SK-N-MC (cell line): Measurements from ENCODE around the gene TTC39A.

ENCODE experiments used
- EZH2 ChIP-seq: fragments of 200-600 bp; sonication (generic); IDR thresholded peaks from one replicate; pipeline ENCODE4 v1.6.1; 2017; ENCODE audit warnings: antibody characterized with exemption
- POLR2AphosphoS5 ChIP-seq: IDR thresholded peaks from 2 replicates; pipeline ENCODE4 v1.6.1; 2012; ENCODE audit warnings: mild to moderate bottlenecking, low read depth, low read length, borderline replicate concordance

DNA sequence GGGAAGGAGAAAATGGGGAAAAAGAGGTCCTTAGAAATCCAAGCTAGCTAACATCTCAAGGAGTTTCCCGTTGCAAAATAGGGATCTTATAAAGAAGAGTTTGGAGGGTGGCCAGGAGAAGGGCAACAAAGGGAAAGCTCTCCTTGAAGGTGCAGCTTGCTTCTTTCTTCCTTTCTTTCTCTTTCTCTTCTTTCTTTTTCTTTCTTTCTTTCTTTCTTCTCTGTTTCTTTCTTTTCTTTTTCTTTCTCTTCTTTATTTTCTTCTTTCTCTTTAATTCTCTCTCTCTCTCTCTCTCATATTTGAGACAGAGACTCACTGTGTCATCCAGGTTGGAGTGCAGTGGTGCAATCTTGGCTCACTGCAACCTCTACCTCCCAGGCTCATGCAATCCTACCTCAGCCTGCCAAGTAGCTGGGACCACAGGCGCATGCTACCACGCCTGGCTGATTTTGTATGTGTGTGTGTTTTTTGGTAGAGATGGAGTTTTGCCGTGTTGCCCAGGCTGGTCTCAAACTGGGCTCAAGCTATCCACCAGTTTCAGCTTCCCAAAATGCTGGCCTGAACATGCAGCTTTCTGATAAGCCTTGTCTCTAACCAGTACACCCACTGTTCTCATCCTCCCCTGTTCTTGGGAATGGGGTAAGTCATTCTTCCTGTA is 49.9 kb downstream of the TTC39A start:
- TF ChIP-seq POLR2AphosphoS5: no peak
- no peak for TF ChIP-seq EZH2
